HFF-Myc (cell line): ENCODE measurements around the gene SAP30BP.
A peak's percentile ranks its signal among the peaks of the same experiment; 100 is the strongest.

Source experiments
- DNase-seq: peaks from one replicate; pipeline ENCODE4 v3.0.0-alpha.2; 2011; ENCODE audit warnings: low read depth; ENCODE audit errors: extremely low read depth
- H3K4me3 ChIP-seq: replicated peaks from 2 replicates; pipeline ENCODE4 v1.5.1; 2011; ENCODE audit warnings: low read depth, mild to moderate bottlenecking, control low read depth, low read length
- CTCF ChIP-seq: IDR thresholded peaks from 2 replicates; pipeline ENCODE4 v1.5.1; 2012; ENCODE audit warnings: mild to moderate bottlenecking, low read depth, low read length, control low read depth; ENCODE audit errors: missing control alignments

Gene SAP30BP

GRCh38 chr17:75691801-75692626 lies 24.9 kb downstream of the SAP30BP start:
- no peak for TF ChIP-seq CTCF
- DNase-seq: no peak
- H3K4me3 ChIP-seq: no peak overlapping the region

GRCh38 chr17:75692976-75693375 lies 25.8 kb downstream of the SAP30BP start:
- no peak for DNase-seq
- H3K4me3 ChIP-seq: no peak overlapping the region
- TF ChIP-seq CTCF: no peak

GRCh38 chr17:75693500-75694481 lies 26.7 kb downstream of the SAP30BP start:
- TF ChIP-seq CTCF: peak; percentile 21
- DNase-seq: peak; percentile 88
- no peak overlapping the region for H3K4me3 ChIP-seq

GRCh38 chr17:75694536-75694935 lies 27.4 kb downstream of the SAP30BP start:
- no peak overlapping the region for H3K4me3 ChIP-seq
- no peak for TF ChIP-seq CTCF
- no peak for DNase-seq

- H3K4me3 ChIP-seq: no peak overlapping the region
- DNase-seq: no peak
- TF ChIP-seq CTCF: no peak
These were observed 28.1 kb downstream of the SAP30BP start for GRCh38 chr17:75695141-75695829.

GRCh38 chr17:75695830-75696271 lies 28.7 kb downstream of the SAP30BP start:
- DNase-seq: no peak
- TF ChIP-seq CTCF: no peak
- H3K4me3 ChIP-seq: no peak overlapping the region
